Measurements from ENCODE around the gene GPER1.
"Not testable (repeated sequence)": the region's sequence is repeated elsewhere in the genome, so short reads cannot be mapped to it uniquely, and the experiment has no call there.

GPER1 gene

GRCh38 chr7:1114088-1114487, 26.2 kb downstream of the GPER1 start:
- no peak overlapping the region for H3K27ac ChIP-seq
- no peak for DNase-seq (ENCODE audit: low spot score)
- no peak for TF ChIP-seq CTCF (IDR thresholded peaks at IDR 0.05)
- no peak overlapping the region for H3K4me3 ChIP-seq

GRCh38 chr7:1114505-1114904, 26.6 kb downstream of the GPER1 start:
- no peak for DNase-seq (ENCODE audit: low spot score)
- TF ChIP-seq CTCF (IDR thresholded peaks at IDR 0.05), result no peak
- H3K4me3 ChIP-seq, result no peak overlapping the region
- no peak overlapping the region for H3K27ac ChIP-seq

- H3K4me3 ChIP-seq; DNase-seq (ENCODE audit: low spot score); H3K27ac ChIP-seq: not testable (repeated sequence)
These were observed 27.5 kb downstream of the GPER1 start for GRCh38 chr7:1115171-1116045.

GRCh38 chr7:1116383-1117008, 28.6 kb downstream of the GPER1 start:
- H3K27ac ChIP-seq; H3K4me3 ChIP-seq; DNase-seq (ENCODE audit: low spot score): not testable (repeated sequence)

- no peak for TF ChIP-seq CTCF (IDR thresholded peaks at IDR 0.05)
- no peak overlapping the region for H3K4me3 ChIP-seq
- no peak overlapping the region for H3K27ac ChIP-seq
- no peak for DNase-seq (ENCODE audit: low spot score)
These were observed 29.5 kb downstream of the GPER1 start for GRCh38 chr7:1117321-1117928.

GRCh38 chr7:1119201-1119600, 31.3 kb downstream of the GPER1 start:
- TF ChIP-seq CTCF (IDR thresholded peaks at IDR 0.05), result no peak
- H3K27ac ChIP-seq, result no peak overlapping the region
- DNase-seq (ENCODE audit: low spot score), result no peak
- H3K4me3 ChIP-seq, result no peak overlapping the region

GRCh38 chr7:1120791-1121190, 32.9 kb downstream of the GPER1 start:
- Histone ChIP-seq H3K4me3 (no peak overlapping the region), H3K27ac (no peak overlapping the region)
- DNase-seq (ENCODE audit: low spot score), result no peak
- no peak for TF ChIP-seq CTCF (IDR thresholded peaks at IDR 0.05)

GRCh38 chr7:1121476-1121875, 33.6 kb downstream of the GPER1 start:
- DNase-seq (ENCODE audit: low spot score), result no peak
- Histone ChIP-seq H3K4me3 (no peak overlapping the region), H3K27ac (no peak overlapping the region)
- TF ChIP-seq CTCF (IDR thresholded peaks at IDR 0.05), result no peak
